HG03135 (cell line): Measurements from ENCODE around the gene TRIM34.
"Not testable (repeated sequence)": the region's sequence is repeated elsewhere in the genome, so short reads cannot be mapped to it uniquely, and the experiment has no call there.

Experiments
- ATAC-seq: cut with Tn5 transposase; IDR thresholded peaks from one replicate; pipeline ENCODE4 v1.9.1; 2021; ENCODE audit warnings: mild to moderate bottlenecking, moderate library complexity; ENCODE audit not compliant: unreplicated experiment

The TRIM34 gene

DNA sequence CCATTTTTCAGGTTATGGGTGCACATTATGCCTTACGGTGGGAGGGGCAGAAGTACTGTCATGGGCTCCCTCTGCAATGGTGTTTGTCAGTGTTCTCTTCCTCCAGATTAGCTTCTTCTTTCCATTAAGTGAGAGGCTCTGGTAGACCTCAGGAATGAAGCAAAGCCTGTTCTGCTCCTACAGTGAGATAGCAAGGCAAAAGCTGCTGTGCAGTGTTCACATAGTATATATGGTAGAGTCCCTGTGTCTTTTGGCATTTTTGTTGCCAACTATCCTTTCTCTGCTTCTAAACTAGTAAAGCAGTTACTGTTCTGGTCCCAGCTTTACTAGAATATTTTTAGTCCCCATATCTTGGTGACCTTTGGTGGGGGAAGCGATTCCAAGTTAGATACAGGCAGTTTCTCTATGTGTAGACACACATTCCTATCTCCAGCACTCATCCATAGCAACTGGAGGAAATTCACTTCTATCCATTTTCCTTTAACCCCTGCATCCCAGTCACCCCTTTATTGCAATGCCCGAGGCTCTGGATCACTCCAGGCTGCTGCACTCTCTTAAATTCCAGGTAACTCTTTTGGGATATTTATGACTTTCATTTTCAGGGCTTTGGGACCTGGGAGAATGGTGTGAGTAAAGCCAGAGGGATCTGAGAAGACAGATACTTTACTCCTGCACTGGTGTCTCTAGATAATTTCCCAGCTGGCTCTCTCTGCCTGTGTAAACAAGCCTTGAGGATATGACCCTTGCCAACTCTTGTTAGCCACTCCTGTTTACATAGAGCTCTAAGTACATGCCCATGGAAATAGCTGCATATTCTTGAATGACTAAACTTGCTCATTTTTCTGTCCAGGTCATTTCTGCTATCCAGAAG, 3.9 kb upstream of the TRIM34 start:
- ATAC-seq, result no peak

DNA sequence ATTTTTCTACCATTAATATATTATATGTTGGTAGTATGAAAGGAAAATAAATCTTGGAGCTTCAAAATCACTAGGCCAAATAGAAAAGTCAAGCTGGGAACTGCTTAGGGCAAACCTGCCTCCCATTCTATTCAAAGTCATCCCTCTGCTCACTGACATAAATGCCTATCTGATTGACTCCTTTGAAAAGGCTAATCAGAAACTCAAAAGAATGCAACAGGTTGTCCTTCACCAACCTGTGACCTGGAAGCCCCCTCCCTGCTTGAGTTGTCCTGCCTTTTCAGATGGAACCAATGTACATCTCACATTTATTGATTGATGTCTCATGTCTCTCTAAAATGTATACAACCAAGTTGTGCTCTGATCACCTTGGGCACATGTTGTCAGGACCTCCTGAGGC, 3.2 kb upstream of the TRIM34 start:
- no peak for ATAC-seq

DNA sequence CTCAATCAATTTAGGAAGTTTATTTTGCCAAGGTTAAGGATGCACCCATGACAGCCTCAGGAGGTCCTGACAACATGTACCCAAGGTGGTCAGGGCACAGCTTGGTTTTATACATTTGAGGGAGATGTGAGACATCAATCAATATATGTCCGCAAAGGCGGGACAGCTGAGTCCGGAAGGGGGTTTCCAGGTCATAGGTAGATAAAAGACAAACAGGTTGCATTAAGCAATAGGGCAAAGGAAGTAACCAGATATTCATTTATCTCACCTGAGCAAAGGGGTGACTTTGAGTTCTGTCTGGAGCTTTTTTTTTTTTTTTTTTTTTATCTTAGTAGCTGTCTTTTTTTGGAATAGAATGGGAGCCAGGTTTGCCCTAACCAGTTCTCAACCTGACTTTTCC, 2.0 kb upstream of the TRIM34 start:
- no peak for ATAC-seq

DNA sequence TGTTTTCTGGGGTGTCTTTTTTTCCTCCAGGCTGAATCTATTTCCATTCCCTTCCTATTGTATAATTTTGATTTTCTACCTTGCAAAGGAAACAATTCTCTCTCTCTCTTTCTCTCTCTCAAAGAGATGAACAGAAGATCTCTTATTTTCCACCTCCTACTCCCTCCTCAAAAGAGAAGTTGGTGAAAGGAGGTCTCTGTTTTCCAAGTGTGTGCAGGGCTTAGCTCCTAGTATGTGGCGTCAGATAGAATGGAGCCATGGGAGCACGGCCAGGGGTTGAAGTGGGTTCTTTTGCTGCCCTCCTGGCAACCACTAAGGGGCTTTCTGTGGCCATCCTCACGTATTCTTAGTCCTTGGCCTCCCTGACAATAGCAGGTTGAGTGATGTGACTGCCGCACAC, 480 bp downstream of the TRIM34 start:
- no peak for ATAC-seq

DNA sequence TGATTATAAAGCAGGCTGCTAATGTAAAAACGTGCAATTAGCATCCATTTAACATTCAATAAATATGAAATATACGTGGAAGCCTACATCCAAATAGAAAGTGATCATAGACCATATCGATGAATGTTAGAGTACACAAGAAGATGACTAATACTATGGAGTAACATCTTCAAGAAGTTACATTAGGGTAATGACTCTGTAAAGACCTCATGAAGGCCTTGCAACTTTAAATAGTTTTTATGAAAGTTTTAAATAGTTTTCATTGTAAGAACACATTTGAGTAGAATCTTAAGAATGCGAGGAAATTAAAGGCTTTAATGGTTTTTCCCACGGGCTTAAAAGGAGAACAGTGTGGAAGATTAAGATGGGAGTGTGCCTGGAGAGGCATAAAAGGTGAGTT, 1.4 kb downstream of the TRIM34 start:
- ATAC-seq, result no peak

DNA sequence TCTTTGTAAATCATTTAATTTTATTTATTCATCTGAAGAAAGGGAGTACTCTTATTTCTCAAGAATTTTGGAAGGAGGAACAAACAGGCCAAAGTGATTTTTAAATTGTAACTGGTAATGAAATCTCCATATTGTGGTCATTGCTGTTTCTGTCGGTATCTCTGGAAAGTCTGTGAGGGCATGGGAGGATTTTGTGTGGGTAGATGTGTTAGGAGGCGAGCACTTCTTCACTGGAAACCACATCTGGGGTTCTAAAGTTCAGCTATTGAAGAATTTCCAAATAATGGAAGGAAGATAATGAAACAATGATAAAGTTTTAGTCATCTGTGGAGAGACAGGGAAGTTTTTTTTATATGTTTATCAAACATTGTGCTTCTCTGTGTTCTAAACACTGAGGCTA, 6.6 kb downstream of the TRIM34 start:
- ATAC-seq, result peak; percentile 11

DNA sequence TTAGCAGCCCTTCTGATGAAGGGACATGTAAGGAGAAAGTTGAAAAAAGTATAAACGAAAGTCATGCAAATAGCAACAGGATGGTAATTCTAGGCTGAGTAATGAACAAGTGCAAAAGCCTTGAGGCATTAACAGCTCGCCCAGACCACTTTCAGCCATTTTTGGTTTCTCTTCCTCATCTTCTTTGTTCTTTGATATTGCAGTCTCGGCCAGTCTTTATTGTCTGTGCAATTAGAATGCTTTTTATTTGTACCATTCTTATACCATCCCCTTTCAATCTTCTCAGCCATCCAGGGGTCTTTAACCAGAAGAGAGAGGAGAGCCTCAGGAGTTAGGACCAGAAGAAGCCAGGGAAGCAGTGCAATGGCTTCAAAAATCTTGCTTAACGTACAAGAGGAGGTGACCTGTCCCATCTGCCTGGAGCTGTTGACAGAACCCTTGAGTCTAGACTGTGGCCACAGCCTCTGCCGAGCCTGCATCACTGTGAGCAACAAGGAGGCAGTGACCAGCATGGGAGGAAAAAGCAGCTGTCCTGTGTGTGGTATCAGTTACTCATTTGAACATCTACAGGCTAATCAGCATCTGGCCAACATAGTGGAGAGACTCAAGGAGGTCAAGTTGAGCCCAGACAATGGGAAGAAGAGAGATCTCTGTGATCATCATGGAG, 7.3 kb downstream of the TRIM34 start:
- peak; percentile 95 for ATAC-seq

DNA sequence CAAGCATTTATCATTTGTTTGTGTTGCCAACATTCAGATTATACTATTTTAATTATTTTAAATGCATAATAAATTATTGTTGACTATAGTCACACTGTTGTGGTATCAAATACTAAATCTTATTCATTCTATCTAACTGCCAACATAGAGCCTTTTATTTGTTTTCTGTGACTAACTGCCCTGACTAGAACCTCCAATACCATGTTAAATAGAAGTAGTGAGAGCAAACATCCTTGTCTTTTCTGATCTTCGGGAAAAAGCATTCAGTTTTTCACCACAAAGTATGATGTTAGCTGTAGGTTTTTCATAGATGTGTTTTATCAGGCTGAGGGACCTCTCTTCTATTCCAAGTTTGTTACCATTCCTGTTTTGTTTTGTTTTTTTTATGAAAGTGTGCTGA, 15.2 kb downstream of the TRIM34 start:
- no peak for ATAC-seq

DNA sequence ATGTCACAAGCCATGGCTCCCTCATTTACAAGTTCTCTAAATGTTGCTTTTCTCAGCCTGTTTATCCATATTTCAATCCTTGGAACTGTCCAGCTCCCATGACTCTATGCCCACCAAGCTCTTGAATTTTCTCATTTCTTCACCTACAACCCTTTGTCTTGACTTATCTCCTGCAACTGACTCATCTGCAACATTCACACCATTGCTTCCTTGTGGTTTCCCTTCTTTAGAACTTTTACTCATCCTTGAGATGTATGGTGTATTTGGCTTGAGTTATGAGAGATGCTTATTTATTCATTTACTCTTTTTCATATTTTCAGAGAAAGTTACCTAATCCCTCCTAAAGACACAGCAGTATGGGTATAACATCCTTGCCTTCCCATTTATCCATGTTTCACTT, 18.8 kb downstream of the TRIM34 start:
- ATAC-seq, result no peak

DNA sequence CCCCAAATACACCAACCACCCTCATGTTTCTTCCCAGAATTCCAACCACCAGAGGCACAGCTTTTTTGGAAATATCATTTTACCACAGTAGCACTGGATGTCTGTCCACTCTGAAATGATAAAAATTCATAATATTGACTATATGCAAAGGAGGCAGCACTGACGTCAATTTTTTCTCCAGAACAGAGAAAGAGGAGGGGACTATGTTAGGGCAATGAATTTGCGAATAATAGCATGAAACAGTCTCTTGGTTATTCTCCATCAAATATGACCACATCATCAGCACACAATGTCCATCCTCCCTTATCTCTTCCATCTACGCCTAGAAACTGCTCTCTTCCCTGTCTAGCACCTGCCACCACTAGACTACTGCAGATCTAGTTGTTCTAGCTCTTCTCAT, 21.3 kb downstream of the TRIM34 start:
- ATAC-seq, result no peak

DNA sequence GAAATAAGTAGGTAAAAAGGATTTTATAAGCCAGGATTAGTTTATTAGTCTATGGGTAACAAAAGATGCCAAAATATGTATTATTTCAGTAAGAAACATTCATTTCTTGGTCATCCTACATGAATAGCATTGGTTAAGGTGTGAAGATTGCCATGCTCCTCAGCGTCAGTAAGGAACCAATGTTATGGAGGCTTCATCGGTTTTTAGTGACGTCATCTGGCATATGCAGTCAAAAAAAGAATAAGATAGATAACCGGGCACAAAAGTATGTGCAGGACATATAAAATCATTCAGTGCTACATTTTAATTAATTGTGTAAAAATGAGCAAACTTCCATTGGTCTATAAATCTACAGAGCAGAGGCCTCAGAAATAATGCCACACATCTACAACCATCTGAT, 30.7 kb downstream of the TRIM34 start:
- ATAC-seq, result no peak

DNA sequence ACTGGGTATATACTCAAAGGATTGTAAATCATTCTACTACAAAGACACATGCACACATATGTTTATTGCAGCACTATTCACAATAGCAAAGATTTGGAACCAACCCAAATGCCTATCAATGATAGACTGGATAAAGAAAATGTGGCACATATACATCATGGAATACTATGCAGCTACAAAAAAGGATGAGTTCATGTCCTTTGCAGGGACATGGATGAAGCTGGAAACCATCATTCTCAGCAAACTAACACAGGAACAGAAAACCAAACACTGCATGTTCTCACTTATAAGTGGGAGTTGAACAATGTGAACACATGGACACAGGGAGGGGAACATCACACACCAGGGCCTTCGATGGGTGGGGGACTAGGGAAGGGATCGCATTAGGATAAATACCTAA, 32.2 kb downstream of the TRIM34 start:
- ATAC-seq, result not testable (repeated sequence)

DNA sequence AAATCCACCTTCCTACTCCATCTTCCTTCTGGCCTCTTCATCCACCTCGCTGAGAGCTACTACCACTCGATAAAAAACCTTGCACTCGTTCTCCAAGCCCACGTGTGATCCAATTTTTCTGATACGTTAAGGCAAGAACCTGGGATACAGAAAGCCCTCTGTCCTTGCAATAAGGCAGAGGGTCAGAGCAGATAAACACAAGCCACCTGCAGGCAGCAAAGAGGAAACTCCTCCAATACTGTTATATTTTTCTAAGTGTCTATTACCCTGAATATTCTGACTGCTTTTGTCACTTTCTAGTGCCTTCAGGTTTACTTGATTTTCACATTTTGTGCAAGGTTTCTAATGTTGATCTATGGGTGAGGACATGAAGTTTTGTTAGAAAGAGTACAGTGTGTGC, 33.5 kb downstream of the TRIM34 start:
- no peak for ATAC-seq

DNA sequence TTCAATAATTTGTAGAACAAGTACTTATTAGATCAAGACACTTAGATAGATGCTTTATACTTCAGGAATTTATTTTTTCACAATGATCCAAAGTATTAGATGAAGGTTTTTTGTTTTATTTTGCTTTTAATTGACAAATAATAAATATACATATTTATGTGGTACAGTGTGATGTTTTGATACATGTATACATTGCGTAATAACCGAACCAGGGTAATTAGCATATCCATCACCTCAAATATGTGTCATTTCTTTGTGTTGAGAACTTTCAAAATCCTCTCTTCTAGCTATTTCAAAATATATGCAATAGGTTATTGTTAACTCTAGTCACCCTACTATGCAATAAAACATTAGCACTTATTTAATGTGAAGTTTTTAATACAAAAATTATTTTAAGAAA, 38.7 kb downstream of the TRIM34 start:
- ATAC-seq, result no peak

DNA sequence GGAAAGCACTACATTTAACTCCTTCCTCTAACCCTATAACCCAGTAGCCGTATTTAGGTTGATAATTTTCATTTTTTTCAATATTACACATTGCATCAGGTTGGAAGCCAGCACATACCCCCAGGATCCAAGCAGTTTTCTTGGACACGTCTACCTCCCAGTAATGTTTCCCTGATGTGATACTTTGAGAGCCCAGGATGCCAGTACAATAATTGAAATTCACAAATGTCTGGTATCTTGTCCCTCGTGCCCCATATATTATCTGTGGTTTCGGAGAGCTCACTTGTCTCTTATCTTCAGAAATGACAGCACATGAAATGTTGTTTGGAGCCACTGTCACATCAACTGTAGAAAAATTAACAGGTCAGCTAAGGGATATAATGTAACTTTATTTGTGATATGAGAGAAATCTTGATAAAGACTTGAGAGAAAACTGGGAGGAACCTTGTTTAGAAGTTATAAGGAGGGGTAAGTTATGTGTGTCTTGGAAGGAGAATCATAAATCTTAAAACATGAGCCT, 40.3 kb downstream of the TRIM34 start:
- ATAC-seq, result no peak

DNA sequence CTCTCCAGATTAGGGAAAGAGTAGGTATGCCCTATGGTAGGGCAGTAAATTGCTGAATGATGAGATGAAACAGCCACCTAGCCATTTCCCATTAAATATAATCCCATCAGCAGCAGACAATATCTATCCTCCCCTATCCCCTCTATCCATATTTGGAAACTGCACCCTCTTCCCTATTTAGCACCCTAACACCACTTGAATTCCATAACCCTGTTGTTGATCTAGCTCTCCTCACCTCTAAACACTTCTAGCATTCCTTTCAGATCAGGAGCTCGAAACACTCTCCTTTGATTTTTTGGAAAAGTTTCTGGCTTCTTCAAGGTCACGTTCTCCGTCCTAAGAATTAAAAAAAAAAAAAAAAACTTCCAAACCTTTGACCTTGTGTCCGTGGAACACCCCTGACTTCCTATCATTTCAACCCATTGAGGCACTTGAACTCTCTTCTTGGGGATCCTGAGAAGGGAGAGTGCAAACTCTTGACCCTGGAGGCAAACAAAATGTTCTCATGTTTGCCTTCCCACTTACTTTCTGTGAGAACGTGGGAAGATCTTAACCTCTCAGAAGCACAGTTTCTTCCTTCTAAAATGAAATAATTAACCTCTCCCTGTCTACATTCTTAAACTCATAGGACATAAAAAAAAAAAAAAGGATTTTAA, 41.1 kb downstream of the TRIM34 start:
- ATAC-seq, result no peak

DNA sequence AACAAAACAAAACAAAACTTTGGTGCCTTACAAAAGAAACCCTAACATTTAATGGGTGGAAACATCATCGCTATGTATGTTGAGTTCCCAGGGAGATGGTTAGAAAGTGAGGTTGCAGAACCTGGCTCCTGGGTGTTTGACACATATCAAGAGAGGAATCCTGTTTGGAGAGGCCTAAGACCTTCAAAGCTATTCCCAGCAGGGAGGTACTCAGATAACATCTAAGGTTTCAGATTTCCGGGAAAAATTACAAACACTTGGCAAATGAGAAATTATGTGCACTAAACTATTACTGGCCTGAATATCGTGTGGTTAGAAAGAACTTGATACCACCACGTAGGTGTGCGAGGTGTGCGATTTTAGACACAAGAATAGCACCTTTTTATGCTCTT, 41.6 kb downstream of the TRIM34 start:
- no peak for ATAC-seq

DNA sequence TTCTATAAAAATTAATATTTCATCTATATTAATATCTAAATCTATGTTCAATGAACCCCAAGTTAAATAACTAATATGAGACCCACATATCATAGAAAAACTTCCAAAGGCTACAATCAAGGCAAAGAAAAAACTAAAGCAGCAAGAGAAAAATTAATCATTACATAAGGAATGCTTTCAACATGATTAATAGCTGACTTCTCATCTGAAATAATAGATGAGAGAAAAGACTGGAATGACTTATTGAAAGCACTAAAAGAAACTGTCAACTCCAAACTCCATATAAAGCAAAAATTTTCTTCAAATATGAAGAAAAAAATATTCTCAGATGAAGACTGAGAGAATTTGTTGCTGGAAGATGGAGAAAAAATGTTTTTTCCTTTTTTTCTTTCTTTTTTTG, 47.0 kb downstream of the TRIM34 start:
- no peak for ATAC-seq

DNA sequence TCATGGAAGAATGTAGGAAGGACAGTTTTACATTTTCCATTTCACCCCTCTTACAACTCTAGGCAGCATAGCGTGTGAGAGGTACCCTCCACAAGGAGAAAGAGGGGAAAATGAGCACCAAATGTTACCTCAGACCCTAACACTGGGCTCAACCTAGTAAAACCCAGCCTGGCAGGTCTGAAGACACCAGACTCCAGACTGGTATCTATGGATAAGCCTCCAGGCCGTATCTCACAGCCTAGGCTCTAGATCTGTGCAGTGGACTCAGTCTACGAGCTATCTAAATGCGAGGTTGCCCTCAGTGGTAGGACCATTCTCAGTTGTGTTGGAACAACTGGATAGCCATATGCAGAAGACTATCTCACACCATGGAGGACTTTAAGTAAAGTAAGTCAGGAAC, 49.6 kb downstream of the TRIM34 start:
- no peak for ATAC-seq

DNA sequence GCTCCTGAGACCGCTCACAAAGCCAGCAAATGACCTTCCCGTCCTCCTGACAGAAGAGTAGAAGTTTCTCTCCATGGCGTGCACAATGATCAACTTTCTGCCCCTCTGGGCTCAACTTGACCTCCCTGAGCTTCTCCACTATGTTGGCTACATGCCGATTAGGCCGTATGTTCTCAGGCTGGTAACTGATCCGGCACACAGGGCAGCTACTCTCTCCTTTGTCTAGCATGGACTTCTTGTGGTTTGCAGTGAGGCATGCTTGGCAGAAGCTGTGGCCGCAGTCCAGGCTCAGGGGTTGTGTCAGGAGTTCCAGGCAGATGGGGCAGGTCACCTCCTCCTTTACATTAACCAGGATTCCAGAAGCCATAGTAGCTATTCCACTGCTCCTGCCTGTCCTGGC, 55.0 kb downstream of the TRIM34 start:
- no peak for ATAC-seq

DNA sequence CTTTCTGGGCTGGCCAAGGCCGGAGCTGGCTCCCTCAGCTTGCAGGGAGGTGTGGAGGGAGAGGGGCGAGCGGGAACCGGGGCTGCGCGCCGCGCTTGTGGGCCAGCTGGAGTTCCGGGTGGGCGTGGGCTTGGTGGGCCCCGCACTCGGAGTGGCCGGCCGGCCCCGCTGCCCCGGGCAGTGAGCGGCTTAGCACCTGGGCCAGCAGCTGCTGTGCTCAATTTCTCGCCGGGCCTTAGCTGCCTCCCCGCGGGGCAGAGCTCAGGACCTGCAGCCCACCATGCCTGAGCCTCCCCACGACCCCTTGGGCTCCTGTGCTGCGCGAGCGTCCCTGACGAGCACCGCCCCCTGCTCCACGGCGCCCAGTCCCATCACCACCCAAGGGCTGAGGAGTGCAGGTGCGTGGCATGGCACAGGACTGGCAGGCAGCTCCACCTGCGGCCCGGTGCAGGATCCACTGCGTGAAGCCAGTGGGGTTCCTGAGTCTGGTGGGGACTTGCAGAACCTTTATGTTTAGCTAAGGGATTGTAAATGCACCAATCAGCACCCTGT, 58.2 kb downstream of the TRIM34 start:
- not testable (repeated sequence) for ATAC-seq
